GM04504 (cell line): ENCODE measurements around the gene ATP2A2.
A peak's percentile ranks its signal among the peaks of the same experiment; 100 is the strongest.

Experiments used
- DNase-seq: peaks from one replicate; pipeline ENCODE4 v3.0.0-alpha.2; 2012; ENCODE audit warnings: low read depth

Gene ATP2A2

GRCh38 chr12:110262442-110263388 is 18.3 kb upstream of the ATP2A2 start:
- DNase-seq = no peak

- no peak for DNase-seq
Measured at GRCh38 chr12:110266381-110266960, 14.6 kb upstream of the ATP2A2 start.

GRCh38 chr12:110266980-110267620 is 13.9 kb upstream of the ATP2A2 start:
- DNase-seq = peak; percentile 79

GRCh38 chr12:110269622-110270124 is 11.4 kb upstream of the ATP2A2 start:
- peak; percentile 39 for DNase-seq

- DNase-seq = peak; percentile 39
Measured at GRCh38 chr12:110270125-110270962, 10.7 kb upstream of the ATP2A2 start.

GRCh38 chr12:110271015-110271414 is 10.0 kb upstream of the ATP2A2 start:
- DNase-seq = no peak

- no peak for DNase-seq
Measured at GRCh38 chr12:110277530-110278254, 3.4 kb upstream of the ATP2A2 start.

GRCh38 chr12:110278255-110278536 is 2.9 kb upstream of the ATP2A2 start:
- DNase-seq = no peak

- no peak for DNase-seq
Measured at GRCh38 chr12:110279566-110280375, 1.3 kb upstream of the ATP2A2 start.

- no peak for DNase-seq
Measured at GRCh38 chr12:110280392-110280778, 662 bp upstream of the ATP2A2 start.

GRCh38 chr12:110281549-110282299 is 677 bp downstream of the ATP2A2 start:
- no peak for DNase-seq

- no peak for DNase-seq
Measured at GRCh38 chr12:110282300-110282860, 1.3 kb downstream of the ATP2A2 start.

- DNase-seq = no peak
Measured at GRCh38 chr12:110282956-110283817, 2.1 kb downstream of the ATP2A2 start.

GRCh38 chr12:110284597-110284996 is 3.5 kb downstream of the ATP2A2 start:
- no peak for DNase-seq

- no peak for DNase-seq
Measured at GRCh38 chr12:110286623-110287022, 5.6 kb downstream of the ATP2A2 start.

GRCh38 chr12:110287986-110288385 is 6.9 kb downstream of the ATP2A2 start:
- no peak for DNase-seq

- no peak for DNase-seq
Measured at GRCh38 chr12:110289044-110289710, 8.1 kb downstream of the ATP2A2 start.

GRCh38 chr12:110289711-110290078 is 8.6 kb downstream of the ATP2A2 start:
- DNase-seq = no peak
